Measurements from ENCODE around the gene ACSM5. TPM values are rescaled to one million over a fixed set of nuclear protein-coding genes. Genes with fewer than 3 reads are reported as not detected.

Gene ACSM5
- total and polyA plus RNA-seq, 2 of the 4 experiments (the other 2 are of a cell fraction): not detected

DNA sequence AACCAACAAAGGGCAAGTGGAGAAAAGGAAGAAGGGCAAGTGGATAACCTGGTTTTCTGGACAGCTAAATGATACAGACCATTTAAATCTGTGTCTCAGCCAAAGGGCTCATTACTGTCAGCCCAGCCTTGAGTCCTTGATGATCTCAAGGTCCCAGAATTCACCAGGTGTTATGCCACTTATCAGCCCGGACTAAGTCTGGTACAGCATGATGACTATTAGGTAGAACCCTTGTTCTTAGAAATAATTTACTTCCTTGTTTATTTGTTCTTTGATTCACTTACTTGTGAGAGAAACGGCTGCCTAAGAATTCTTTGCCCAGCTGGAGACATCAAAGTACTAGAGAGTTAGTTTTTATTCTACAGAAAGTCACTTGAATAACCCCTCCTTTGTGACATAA lies 8.3 kb upstream of the ACSM5 start:
- dilution Hi-C loops (cut with HindIII; ENCODE audit: low sequenced_read_pairs, unreplicated experiment) (no loop called here), in situ Hi-C loops (cut with MboI; ENCODE audit: low sequenced_read_pairs) (no loop called here), intact Hi-C loops (cut with micrococcal nuclease) (no loop called here)
- TF ChIP-seq MAFK (IDR thresholded peaks at IDR 0.05; ENCODE audit: low read depth, low read length) (no peak), NFE2L2 (IDR thresholded peaks at IDR 0.05; ENCODE audit: low read depth, low read length) (no peak), BHLHE40 (IDR thresholded peaks at IDR 0.05; ENCODE audit: low read depth, low read length) (no peak), RAD21 (IDR thresholded peaks at IDR 0.05; ENCODE audit: low read length) (no peak), MXI1 (IDR thresholded peaks at IDR 0.05; ENCODE audit: borderline replicate concordance, low read depth, low read length) (no peak)
- no peaks in the 10 kb centered on the region for H4K20me1 ChIP-seq (ENCODE audit: insufficient read depth, low read length)
- H3K36me3 ChIP-seq (ENCODE audit: control insufficient read depth, insufficient read depth, low read length): no peaks in the 10 kb centered on the region
- H2AFZ ChIP-seq (replicated peaks; ENCODE audit: low read length, poor library complexity): no peak overlapping the region
- H3K27ac ChIP-seq (ENCODE audit: insufficient read depth, low read length): no peak overlapping the region
- CTCF ChIA-PET: no interaction called here
- H4K5ac ChIP-seq (ENCODE audit: low read depth, low read length): no peak overlapping the region
- no TSS peak for BruUV-seq (replicated peaks)
- H3K9me3 ChIP-seq (ENCODE audit: control insufficient read depth, insufficient read depth, low read length): peaks cover 10% of the 10 kb centered on the region; the same call in 1 of the 2 replicates
- POLR2A ChIA-PET (ENCODE audit: unreplicated experiment): no interaction called here
- H3K4ac ChIP-seq (ENCODE audit: low read depth, low read length): no peak overlapping the region
- no peak overlapping the region for H2AK5ac ChIP-seq (ENCODE audit: low read depth, low read length)
- no peak overlapping the region for H3K9ac ChIP-seq (ENCODE audit: low read depth, low read length)
- H3K4me1 ChIP-seq (ENCODE audit: control insufficient read depth, insufficient read depth, low read length): no peaks in the 10 kb centered on the region
- H2BK20ac ChIP-seq (ENCODE audit: low read depth, low read length): no peak overlapping the region
- H3K23ac ChIP-seq (ENCODE audit: low read depth, low read length): no peak overlapping the region
- H3K4me3 ChIP-seq (ENCODE audit: insufficient read depth, low read depth, low read length): no peak overlapping the region
- ATAC-seq (ENCODE audit: low read depth) (no peak), DNase-seq (no peak)
- H2AK9ac ChIP-seq (replicated peaks; ENCODE audit: low read depth, low read length, poor library complexity): no peak overlapping the region
- H3K79me1 ChIP-seq (ENCODE audit: low read depth in 1 of 2, low read length in 2 of 2): no peaks in the 10 kb centered on the region
- H3K9me1 ChIP-seq (ENCODE audit: insufficient read depth, low read length): no peaks in the 10 kb centered on the region
- no CpG with 5 or more reads among the region's 2 CpGs for WGBS, 2 experiments (ENCODE audit: extremely low coverage in 2 of 2, insufficient read length in 1 of 2)
- H3K4me2 ChIP-seq (ENCODE audit: low read depth, low read length): no peak overlapping the region
- no peak overlapping the region for H3K14ac ChIP-seq (replicated peaks; ENCODE audit: low read depth, low read length)
- no peak overlapping the region for H3K18ac ChIP-seq (ENCODE audit: low read depth, low read length)
- H4K8ac ChIP-seq (ENCODE audit: low read depth in 2 of 2, low read length in 2 of 2): no peak overlapping the region
- H2BK120ac ChIP-seq (ENCODE audit: low read depth, low read length): no peak overlapping the region
- H4K91ac ChIP-seq (ENCODE audit: insufficient read depth, low read depth, low read length): no peak overlapping the region
- no peak overlapping the region for H3K56ac ChIP-seq (ENCODE audit: extremely low read depth, insufficient read depth, low read length)
- H3K27me3 ChIP-seq (ENCODE audit: control insufficient read depth, insufficient read depth, low read length): no peaks in the 10 kb centered on the region
- H2BK5ac ChIP-seq (ENCODE audit: low read depth, low read length, poor library complexity, severe bottlenecking): no peak overlapping the region
- H2BK15ac ChIP-seq (ENCODE audit: low read depth, low read length): no peak overlapping the region
